NCI-H2171 treated with DMSO at 0.1 percent for 48 hours (cell line): Measurements from ENCODE around the gene PAK1IP1.
"Not testable (repeated sequence)": the region's sequence is repeated elsewhere in the genome, so short reads cannot be mapped to it uniquely, and the experiment has no call there.

Experiments
- DNase-seq: peaks from one replicate; lab custom pipeline; 2025; lab: John Stamatoyannopoulos, UW

Gene PAK1IP1

DNA sequence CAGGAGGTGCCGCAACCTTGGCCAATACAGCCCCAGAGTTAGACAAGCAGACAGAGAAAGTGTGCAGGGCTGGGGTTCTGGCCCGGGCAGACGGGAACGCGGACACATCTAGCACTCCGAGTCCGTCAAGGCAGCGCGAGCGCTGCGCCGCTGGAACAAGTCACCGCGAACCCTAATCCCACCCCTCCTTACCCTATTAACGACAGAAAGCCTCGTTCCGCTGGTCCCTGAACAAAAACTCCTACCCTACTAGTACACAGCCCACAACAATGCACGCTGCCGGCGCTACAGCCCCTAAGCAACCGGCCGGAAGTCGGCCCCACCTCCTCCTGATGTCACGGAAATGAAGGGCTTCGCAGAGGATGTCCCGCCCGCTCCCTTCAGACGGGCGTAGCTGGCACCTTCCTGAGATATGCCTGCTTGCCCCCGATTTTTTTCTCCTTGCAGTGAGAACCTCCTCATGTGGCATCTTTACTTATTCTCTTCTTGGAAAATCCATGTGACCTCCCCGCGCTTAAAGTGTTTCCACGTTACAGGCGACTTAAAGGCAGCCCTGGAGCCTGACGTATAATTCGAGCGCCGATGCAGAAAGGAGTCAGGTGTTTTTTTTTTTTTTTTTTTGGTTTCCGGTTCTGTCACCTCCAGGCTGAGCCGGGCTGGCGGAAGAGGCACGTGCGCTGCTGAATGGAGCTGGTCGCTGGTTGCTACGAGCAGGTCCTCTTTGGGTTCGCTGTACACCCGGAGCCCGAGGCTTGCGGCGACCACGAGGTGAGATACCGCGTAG is at the start of gene PAK1IP1, which contains the start of gene C6orf52:
PAK1IP1 (plus strand) TSS at position 671 of the 784 bp plus-strand sequence; CDS start at position 685, 14 bp downstream.
C6orf52 (minus strand) TSS at position 315 of the 784 bp plus-strand sequence. CDS start 7,066 bp downstream, outside the sequence.
- DNase-seq, result peak; percentile 99

DNA sequence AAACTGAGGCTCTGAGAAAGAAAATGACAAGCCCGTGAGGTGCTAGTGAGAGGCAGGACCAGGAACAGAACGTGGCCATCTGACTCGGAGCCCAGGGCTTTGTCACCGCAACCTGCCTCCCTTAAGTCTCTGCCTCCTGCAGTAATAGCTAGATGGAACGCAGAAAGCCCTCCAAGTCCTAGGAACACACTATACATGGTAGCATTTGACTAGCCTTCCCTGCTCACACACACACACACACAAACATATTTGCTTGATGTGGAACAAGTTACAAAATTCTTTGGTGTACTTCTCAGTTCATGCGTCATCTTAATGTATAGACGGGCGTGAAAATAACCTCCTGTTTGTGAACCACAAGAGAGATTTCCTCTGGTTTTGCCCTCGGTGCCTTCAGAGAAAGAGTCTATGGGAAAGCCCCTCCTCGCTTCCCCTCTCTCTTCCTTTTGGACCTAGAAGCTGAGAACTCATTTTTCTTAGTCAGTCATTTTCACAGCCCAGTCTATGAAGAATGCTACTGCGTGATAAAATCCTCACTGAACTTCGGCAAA is 39.2 kb upstream of the PAK1IP1 start:
- DNase-seq, result no peak

GRCh38 chr6:10658910-10659698 is 35.7 kb upstream of the PAK1IP1 start:
- DNase-seq, result no peak

- no peak for DNase-seq
Measured at GRCh38 chr6:10659699-10660348, 34.9 kb upstream of the PAK1IP1 start.

- not testable (repeated sequence) for DNase-seq
Measured at GRCh38 chr6:10660431-10661191, 34.2 kb upstream of the PAK1IP1 start.

DNA sequence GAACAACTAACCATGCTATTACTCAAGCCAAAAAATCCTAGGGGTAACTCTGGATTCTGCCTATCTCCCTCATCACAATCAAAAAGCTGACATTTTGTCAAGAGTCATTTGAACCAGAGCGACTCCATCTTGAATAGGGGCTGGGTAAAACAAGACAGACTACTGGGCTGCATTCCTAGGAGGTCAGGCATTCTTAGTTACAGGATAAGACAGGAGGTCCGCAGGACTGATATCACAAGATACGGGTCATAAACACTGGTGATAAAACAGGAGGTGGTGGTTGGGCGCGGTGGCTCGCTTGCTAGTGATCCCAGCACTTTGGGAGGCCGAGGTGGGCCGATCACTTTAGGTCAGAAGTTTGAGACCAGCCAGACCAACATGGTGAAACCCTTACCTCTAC is 32.6 kb upstream of the PAK1IP1 start:
- DNase-seq, result no peak

DNA sequence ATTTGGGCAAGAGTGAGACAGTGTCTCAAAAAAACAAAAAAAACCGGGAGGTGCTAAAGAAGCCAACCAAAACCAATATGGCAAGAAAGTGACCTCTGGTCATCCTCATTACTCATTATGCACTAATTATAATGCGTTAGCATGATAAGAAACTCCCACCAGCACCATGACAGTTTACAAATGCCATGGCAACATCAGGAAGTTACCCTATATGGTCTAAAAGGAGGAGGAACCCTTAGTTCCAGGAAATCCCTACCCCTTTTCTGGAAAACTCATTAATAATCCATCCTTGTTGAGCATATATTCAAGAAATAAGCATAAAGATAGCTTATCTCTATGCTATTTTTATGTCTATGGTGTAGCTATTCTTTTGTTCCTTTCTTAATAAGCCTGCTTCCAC is 32.0 kb upstream of the PAK1IP1 start:
- DNase-seq, result no peak

DNA sequence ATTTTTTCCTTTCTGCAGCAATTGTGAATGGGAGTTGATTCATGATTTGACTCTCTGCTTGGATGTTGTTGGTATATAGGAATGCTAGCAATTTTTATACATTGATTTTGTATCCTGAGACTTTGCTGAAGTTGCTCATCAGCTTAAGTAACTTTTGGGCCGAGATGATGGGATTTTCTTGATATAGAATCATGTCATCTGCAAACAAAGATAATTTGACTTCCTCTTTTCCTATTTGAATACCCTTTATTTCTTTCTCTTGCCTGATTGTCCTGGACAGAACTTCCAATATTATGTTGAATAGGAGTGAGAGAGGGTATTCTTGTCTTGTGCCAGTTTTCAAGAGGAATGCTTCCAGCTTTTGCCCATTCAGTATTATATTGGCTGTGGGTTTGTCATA is 29.2 kb upstream of the PAK1IP1 start:
- not testable (repeated sequence) for DNase-seq

DNA sequence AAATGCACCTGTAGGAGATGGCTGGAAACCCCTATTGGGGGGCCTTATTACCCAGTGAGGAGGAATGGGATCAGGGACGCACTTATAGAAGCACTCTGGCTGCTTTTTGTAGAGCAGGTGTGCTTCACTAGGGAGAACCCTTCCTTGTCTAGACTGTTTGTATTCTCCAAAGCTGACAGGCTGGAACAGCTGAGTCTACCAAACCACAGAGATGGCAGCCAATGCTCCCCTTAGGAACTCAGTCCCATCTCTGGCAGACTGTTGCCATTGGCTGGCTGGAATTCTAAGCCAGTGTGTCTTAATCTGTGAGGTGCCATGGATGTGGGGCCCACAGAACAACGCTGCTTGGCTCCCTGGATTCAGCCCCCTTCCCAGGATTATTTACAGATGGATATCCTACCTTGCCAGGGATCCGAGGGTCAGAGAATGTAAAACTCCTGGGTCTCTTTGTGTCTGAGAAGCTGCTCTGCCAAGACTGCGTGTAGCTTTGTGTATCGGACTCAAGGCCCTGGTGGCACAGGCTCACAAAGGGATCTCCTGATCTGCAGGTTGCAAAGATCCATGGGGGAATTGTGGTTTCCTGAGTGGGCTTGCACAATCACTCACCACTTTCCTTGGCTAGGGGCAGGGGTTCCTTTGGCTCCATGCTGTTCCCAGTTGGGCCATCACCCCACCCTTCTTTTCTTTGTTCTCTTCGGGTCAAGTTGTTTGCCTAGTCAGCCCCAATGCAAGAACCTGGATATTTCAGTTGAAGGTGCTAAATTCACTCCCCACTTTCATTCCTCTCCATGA is 26.4 kb upstream of the PAK1IP1 start:
- no peak for DNase-seq

GRCh38 chr6:10676403-10676802 is 18.4 kb upstream of the PAK1IP1 start:
- no peak for DNase-seq

- no peak for DNase-seq
Measured at GRCh38 chr6:10678456-10678855, 16.3 kb upstream of the PAK1IP1 start.

DNA sequence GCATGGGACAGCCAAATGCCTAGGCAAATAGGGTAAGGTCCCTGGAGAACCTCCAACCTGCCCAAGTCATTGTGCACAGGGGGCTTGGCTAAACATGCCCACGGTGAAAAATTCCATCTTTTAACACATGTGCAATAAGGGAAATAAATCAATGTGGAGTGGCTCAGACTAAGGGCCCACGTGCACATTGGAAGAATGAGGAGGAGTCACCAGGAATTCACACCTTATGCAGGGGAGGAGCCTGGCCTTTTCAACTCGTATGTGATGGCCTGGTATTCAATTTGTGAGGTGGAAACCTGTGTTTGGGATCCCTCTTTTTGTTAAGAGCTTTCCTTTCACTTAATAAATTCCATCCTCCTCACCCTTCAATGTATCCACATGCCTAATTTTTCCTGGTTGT is 13.0 kb upstream of the PAK1IP1 start:
- no peak for DNase-seq

- no peak for DNase-seq
Measured at GRCh38 chr6:10682355-10682988, 12.3 kb upstream of the PAK1IP1 start.

- no peak for DNase-seq
Measured at GRCh38 chr6:10684618-10685017, 10.2 kb upstream of the PAK1IP1 start.

DNA sequence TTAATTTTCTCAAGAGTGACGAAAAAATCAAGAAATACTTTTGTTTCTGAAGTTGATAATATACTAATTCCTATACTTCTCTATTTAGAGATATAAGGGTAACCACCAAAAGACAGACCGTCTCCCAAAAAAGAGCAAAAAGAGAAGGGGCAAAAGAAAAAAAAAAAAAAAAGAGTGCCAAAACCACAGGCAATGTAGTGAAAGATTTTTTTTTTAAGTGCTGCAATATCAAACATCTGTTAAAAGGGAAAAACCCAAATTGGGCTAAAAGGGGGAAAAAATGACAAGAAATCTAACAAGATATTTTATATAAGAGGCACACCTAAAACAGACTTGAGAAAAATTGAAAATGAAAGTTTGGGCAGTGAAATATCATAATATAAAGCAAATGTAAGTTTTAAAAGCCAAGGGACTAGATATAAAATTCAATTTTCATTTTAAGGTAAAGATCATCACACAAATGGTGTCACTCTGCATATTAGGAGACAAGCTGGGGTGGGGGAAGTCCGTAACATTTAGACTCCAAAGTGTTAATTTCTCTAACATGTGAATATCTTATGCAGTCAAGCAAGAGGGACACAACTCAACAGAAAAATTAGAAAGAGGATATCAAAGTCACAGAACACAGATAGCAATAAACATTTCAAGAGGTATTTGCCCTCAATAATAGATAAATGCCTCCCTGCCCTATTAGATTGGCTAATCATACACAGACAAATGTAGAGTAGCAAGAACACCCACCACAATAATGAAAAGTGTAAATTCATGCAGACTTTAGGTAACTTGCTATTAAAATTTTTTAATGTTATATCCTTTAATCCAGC is 9.5 kb upstream of the PAK1IP1 start:
- no peak for DNase-seq

DNA sequence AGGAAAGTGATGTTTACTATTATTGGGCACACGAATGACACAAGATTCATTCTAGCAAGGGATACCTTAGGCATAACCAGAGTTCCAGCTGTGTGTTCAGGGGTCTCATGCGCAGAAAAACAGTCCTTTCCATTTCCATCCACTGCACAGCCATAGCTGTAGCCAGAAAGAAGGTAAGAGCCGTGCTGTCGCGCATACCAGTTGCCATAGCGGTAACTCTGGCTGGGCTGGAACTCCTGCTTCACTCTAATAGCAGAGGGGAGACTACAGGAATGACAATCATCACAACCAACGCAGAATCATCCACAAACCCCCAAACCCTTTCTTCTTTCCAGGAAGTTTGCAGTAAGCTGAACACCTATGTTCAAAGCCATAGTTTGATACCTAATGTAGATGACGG is 7.9 kb upstream of the PAK1IP1 start:
- no peak for DNase-seq

DNA sequence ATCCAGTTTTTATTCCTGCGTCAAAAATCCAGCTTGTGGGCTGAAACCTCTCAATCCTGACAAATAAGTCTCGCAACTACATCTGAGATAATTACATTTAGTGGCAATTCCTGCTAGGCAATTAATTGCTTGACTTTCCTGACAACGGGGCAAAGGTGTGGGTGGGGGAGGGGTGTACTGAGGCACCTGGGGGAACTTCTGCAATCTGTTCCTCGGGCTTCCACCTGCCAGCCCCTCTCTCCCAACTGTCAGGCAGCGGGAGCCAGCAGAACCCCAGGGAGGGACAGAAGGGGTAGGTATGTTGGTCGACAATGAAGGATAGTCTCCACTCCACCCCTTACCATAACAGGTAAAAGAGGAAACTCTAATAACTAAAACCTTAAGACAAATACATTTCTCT is 7.2 kb upstream of the PAK1IP1 start:
- DNase-seq, result peak; percentile 49

- no peak for DNase-seq
Measured at GRCh38 chr6:10690651-10691445, 3.9 kb upstream of the PAK1IP1 start.
